GM10248 (cell line): ENCODE results near the gene PUS1.
"Not testable (repeated sequence)": the region's sequence is repeated elsewhere in the genome, so short reads cannot be mapped to it uniquely, and the experiment has no call there.

ENCODE experiments used
- CTCF ChIA-PET: fragments of 300-600 bp; sonication (Branson Sonifier 250); formaldehyde crosslinking; extraction: SDS; loops from one replicate; lab custom pipeline; 2021; ENCODE audit warnings: antibody characterized with exemption; lab: Yijun Ruan, JAX
- POLR2A ChIA-PET: fragments of 350-650 bp; sonication (Branson Sonifier 250); formaldehyde crosslinking; extraction: SDS; loops from one replicate; lab custom pipeline; 2020; ENCODE audit warnings: antibody characterized with exemption; lab: Yijun Ruan, JAX
- DNase-seq: peaks from one replicate; pipeline ENCODE4 v3.0.0; 2012; ENCODE audit errors: extremely low spot score
- CTCF ChIP-seq: IDR thresholded peaks from 2 replicates; pipeline ENCODE4 v1.5.1; 2012; ENCODE audit warnings: mild to moderate bottlenecking, low read depth; ENCODE audit errors: extremely low read depth, missing control alignments, control extremely low read depth

The PUS1 gene

GRCh38 chr12:131948166-131948712 is 19.2 kb downstream of the PUS1 start:
- no peak for TF ChIP-seq CTCF
- POLR2A ChIA-PET: no interaction called here
- CTCF ChIA-PET: interaction anchor here (1.4 kb wide), 1 partner anchor 48 kb away, joined by 3 read pairs; no protein-coding TSS in a partner anchor
- no peak for DNase-seq

- not testable (repeated sequence) for DNase-seq
- ChIA-PET POLR2A (interaction anchor here (0.7 to 1.1 kb wide), 2 partner anchors 11 to 19 kb away, joined by 3 to 4 read pairs; no protein-coding TSS in a partner anchor), CTCF (interaction anchor here (1.0 to 2.9 kb wide), 5 partner anchors 9 to 113 kb away, joined by 3 to 15 read pairs (median 4); no protein-coding TSS in a partner anchor)
Observed at GRCh38 chr12:131948713-131949430, 19.8 kb downstream of the PUS1 start.

GRCh38 chr12:131949431-131950181 is 20.5 kb downstream of the PUS1 start, which contains the start of gene EP400:
Gene EP400, plus strand, starts transcription at chr12:131949942. Its CDS starts 10,678 bp downstream, at chr12:131960620.
- TF ChIP-seq CTCF: peak; percentile 93
- DNase-seq: peak; percentile 99
- POLR2A ChIA-PET: interaction anchor here (0.7 to 1.1 kb wide), 3 partner anchors 10 to 949 kb away, joined by 3 to 5 read pairs (median 4); no protein-coding TSS in a partner anchor
- CTCF ChIA-PET: interaction anchor here (0.6 to 2.9 kb wide), 9 partner anchors 9 to 848 kb away, joined by 3 to 15 read pairs (median 3); no protein-coding TSS in a partner anchor

- DNase-seq: peak; percentile 45
- no peak for TF ChIP-seq CTCF
- POLR2A ChIA-PET: interaction anchor here (0.7 kb wide), 1 partner anchor 950 kb away, joined by 5 read pairs; no protein-coding TSS in a partner anchor
- CTCF ChIA-PET: interaction anchor here (0.6 to 2.9 kb wide), 8 partner anchors 8 to 849 kb away, joined by 3 to 15 read pairs (median 4); no protein-coding TSS in a partner anchor
Observed at GRCh38 chr12:131950182-131950913, 21.3 kb downstream of the PUS1 start.

- DNase-seq: not testable (repeated sequence)
- POLR2A ChIA-PET: interaction anchor here (0.7 kb wide), 1 partner anchor 115 kb away, joined by 4 read pairs; no protein-coding TSS in a partner anchor
- CTCF ChIA-PET: interaction anchor here (1.8 kb wide), 1 partner anchor 9 kb away, joined by 5 read pairs; no protein-coding TSS in a partner anchor
Observed at GRCh38 chr12:131953810-131954209, 24.7 kb downstream of the PUS1 start.

GRCh38 chr12:131954460-131954859 is 25.4 kb downstream of the PUS1 start:
- not testable (repeated sequence) for DNase-seq
- POLR2A ChIA-PET: interaction anchor here (0.7 kb wide), 1 partner anchor 116 kb away, joined by 4 read pairs; no protein-coding TSS in a partner anchor
- CTCF ChIA-PET: interaction anchor here (1.8 kb wide), 1 partner anchor 9 kb away, joined by 5 read pairs; no protein-coding TSS in a partner anchor

GRCh38 chr12:131959116-131959515 is 30.0 kb downstream of the PUS1 start:
- DNase-seq: no peak
- ChIA-PET CTCF (interaction anchor here (1.8 kb wide), 1 partner anchor 9 kb away, joined by 6 read pairs; the partner anchor contains the start of gene EP400), POLR2A (interaction anchor here (1.5 kb wide), 1 partner anchor 10 kb away, joined by 4 read pairs; the partner anchor contains the start of gene EP400)
- TF ChIP-seq CTCF: no peak
